GM12878 (cell line): ENCODE measurements around the gene FABP2.

Source experiments
- CTCF ChIP-seq, 3 experiments: IDR thresholded peaks in 2 of 3; conservative IDR thresholded peaks in 1 of 3; 2 replicates each; pipeline ENCODE4 v1.5.1; 2011; ENCODE audit warnings: low read depth in 3 of 3, low read length in 3 of 3, mild to moderate bottlenecking in 3 of 3, control low read depth in 2 of 3, moderate library complexity in 2 of 3, inconsistent platforms in 1 of 3, mixed read lengths in 1 of 3; ENCODE audit not compliant: control insufficient read depth in 2 of 3, insufficient read depth in 1 of 3; ENCODE audit errors: extremely low read depth in 1 of 3
- NRF1 ChIP-seq: conservative IDR thresholded peaks from 2 replicates; pipeline ENCODE4 v1.6.1; 2011; ENCODE audit warnings: mild to moderate bottlenecking, low read depth, low read length, improper control_type of control experiment
- ZNF274 ChIP-seq: IDR thresholded peaks from one replicate; pipeline ENCODE4 v1.8.0; 2011; ENCODE audit not compliant: insufficient read length, insufficient read depth

GRCh38 chr4:119299741-119300100, 22.2 kb downstream of the FABP2 start:
- TF ChIP-seq CTCF (IDR thresholded peaks at IDR 0.05 in 2 of 3, conservative IDR thresholded peaks at IDR 0.05 in 1 of 3; ENCODE audit: control insufficient read depth in 2 of 3, extremely low read depth in 1 of 3, insufficient read depth in 1 of 3, low read depth in 3 of 3, low read length in 3 of 3) = no peak
- no peak for TF ChIP-seq ZNF274
- TF ChIP-seq NRF1 = no peak
